Stomach (tissue), 4 donors: ENCODE results near the gene GAD1.

ENCODE experiments used
- POLR2A ChIP-seq, 4 donors: fragments of 450-650 bp; IDR thresholded peaks; one replicate each; pipeline ENCODE4 v1.6.1; 2016; ENCODE audit warnings: antibody characterized with exemption in 4 of 4, control low read depth in 2 of 4, mild to moderate bottlenecking in 1 of 4, moderate library complexity in 1 of 4
- TF ChIP-seq, protein P1 (sequence below), 7 experiments: fragments of 450-650 bp in 4 of 7; fragments of 200-600 bp in 3 of 7; sonication (generic) in 3 of 7; IDR thresholded peaks; one replicate each; pipeline ENCODE4 v1.5.1; 2016 to 2019; ENCODE audit warnings: antibody characterized with exemption in 7 of 7, control low read depth in 2 of 7, mild to moderate bottlenecking in 1 of 7

DNA sequence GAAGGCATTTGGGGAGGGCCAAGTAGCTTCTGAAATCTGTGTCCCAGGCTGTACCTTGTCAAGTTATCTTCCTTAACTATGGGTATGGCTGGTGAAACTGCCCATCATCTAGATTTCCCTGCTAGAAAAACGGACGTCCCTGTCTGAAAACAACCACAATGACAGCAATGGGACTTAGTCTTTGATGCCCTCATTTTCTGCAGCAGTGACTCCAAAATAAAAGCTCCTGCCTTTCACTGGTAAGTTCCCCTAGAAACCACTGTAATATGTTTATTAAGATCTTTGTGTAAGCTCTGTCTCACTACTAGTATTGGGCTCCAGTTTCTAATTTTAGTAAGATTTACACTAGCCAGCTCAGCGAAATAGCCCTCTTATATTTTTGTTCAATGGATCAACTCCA lies 65.2 kb downstream of the GAD1 start:
- no peak for TF ChIP-seq POLR2A (IDR thresholded peaks at IDR 0.05)
- TF ChIP-seq, protein P1, sequence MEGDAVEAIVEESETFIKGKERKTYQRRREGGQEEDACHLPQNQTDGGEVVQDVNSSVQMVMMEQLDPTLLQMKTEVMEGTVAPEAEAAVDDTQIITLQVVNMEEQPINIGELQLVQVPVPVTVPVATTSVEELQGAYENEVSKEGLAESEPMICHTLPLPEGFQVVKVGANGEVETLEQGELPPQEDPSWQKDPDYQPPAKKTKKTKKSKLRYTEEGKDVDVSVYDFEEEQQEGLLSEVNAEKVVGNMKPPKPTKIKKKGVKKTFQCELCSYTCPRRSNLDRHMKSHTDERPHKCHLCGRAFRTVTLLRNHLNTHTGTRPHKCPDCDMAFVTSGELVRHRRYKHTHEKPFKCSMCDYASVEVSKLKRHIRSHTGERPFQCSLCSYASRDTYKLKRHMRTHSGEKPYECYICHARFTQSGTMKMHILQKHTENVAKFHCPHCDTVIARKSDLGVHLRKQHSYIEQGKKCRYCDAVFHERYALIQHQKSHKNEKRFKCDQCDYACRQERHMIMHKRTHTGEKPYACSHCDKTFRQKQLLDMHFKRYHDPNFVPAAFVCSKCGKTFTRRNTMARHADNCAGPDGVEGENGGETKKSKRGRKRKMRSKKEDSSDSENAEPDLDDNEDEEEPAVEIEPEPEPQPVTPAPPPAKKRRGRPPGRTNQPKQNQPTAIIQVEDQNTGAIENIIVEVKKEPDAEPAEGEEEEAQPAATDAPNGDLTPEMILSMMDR (IDR thresholded peaks at IDR 0.05): no peak
